Prostate gland (tissue), 2 donors: ENCODE data around the gene COX8C. TPM values are rescaled to one million over a fixed set of nuclear protein-coding genes. Genes with fewer than 3 reads are reported as not detected.

Experiments
- DNase-seq: peaks from one replicate; pipeline ENCODE4 v3.0.0-alpha.2; 2019; ENCODE audit warnings: low spot score
- H3K27ac ChIP-seq, 2 donors: fragments of 200-600 bp; sonication (generic); 2 replicates each; pipeline ENCODE4 v1.5.1; 2017 to 2019
- H3K27me3 ChIP-seq: fragments of 200-600 bp; sonication (generic); replicated peaks from 2 replicates; pipeline ENCODE4 v1.5.1; 2019; ENCODE audit not compliant: insufficient read depth
- H3K36me3 ChIP-seq, 2 donors: fragments of 200-600 bp; sonication (generic); 1 replicate in 1 of 2; 2 replicates in 1 of 2; pipeline versions ENCODE4 v1.5.1 to v1.8.1; 2017 to 2019
- H3K4me1 ChIP-seq: fragments of 200-600 bp; sonication (generic); replicated peaks from 2 replicates; pipeline ENCODE4 v1.5.1; 2019
- H3K4me3 ChIP-seq, 2 donors: fragments of 200-600 bp; sonication (generic); 2 replicates each; pipeline ENCODE4 v1.5.1; 2017 to 2019
- H3K9me3 ChIP-seq: fragments of 200-600 bp; sonication (generic); 2 replicates; pipeline ENCODE4 v1.5.1; 2017
- POLR2A ChIP-seq: fragments of 450-650 bp; IDR thresholded peaks from one replicate; pipeline ENCODE4 v1.6.1; 2016; ENCODE audit warnings: antibody characterized with exemption, mild to moderate bottlenecking
- POLR2AphosphoS5 ChIP-seq: sonication (generic); formaldehyde crosslinking; IDR thresholded peaks from one replicate; pipeline ENCODE4 v1.6.1; 2017; ENCODE audit warnings: antibody characterized with exemption
- WGBS: methylation state at CpG from one replicate; pipeline ENCODE4 v1.1.5; 2018; 5-methylcytosine and 5-hydroxymethylcytosine counted together
- intact Hi-C: fragments of 100-400 bp; cut with DNase I; formaldehyde crosslinking; loops from one replicate; pipeline ENCODE4 v1.14.2; 2022
- total RNA-seq, 2 donors: library from RNA; depleted of rRNA; stranded (reverse); fragments of >200 nt; gene quantifications; one replicate each; pipeline ENCODE4 v1.1.0, GENCODE V29; 2016
- TF ChIP-seq, protein P1 (sequence below), 4 experiments: fragments of 200-600 bp in 2 of 4; fragments of 450-650 bp in 2 of 4; sonication (generic) in 2 of 4; IDR thresholded peaks; 1 replicate in 3 of 4; 2 replicates in 1 of 4; pipeline ENCODE4 v1.5.1; 2016 to 2019; ENCODE audit warnings: antibody characterized with exemption in 4 of 4, mild to moderate bottlenecking in 2 of 4, moderate library complexity in 2 of 4

COX8C gene
- total RNA-seq, 2 donors from 2014 or later: 10.8 TPM; not detected in 1

DNA sequence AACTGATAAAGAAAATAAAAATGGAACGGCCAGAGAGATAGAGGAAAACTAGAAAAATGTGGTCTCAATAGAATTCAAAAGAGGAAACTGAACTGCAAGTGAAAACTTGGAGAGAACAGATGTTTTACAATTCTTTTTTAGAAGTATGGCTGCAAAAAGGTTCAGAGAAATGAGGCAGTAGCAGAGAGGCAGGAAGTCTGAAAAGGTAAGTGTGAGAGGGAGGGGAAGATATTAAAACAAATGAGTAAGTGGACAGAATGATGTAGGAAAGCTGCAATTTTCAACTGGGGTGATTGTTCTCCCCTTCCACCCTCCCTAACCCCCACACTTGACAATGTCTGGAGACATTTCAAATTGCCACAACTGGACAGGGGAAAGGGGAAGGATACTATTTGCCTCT, 27.0 kb upstream of the COX8C start:
- Histone ChIP-seq H3K9me3 (no peaks in the 10 kb centered on the region), H3K27me3 (no peaks in the 10 kb centered on the region), H3K4me1 (peaks cover 2% of the 10 kb centered on the region), H3K27ac (no peak overlapping the region), H3K4me3 (no peak overlapping the region), H3K36me3 (no peaks in the 10 kb centered on the region)
- no peak for DNase-seq
- WGBS: 80% methylated on average over 1 of the region's 1 CpG
- intact Hi-C loops: no loop called here
- no peak for TF ChIP-seq POLR2AphosphoS5
- TF ChIP-seq POLR2A: no peak
- TF ChIP-seq, protein P1, sequence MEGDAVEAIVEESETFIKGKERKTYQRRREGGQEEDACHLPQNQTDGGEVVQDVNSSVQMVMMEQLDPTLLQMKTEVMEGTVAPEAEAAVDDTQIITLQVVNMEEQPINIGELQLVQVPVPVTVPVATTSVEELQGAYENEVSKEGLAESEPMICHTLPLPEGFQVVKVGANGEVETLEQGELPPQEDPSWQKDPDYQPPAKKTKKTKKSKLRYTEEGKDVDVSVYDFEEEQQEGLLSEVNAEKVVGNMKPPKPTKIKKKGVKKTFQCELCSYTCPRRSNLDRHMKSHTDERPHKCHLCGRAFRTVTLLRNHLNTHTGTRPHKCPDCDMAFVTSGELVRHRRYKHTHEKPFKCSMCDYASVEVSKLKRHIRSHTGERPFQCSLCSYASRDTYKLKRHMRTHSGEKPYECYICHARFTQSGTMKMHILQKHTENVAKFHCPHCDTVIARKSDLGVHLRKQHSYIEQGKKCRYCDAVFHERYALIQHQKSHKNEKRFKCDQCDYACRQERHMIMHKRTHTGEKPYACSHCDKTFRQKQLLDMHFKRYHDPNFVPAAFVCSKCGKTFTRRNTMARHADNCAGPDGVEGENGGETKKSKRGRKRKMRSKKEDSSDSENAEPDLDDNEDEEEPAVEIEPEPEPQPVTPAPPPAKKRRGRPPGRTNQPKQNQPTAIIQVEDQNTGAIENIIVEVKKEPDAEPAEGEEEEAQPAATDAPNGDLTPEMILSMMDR (IDR thresholded peaks at IDR 0.05): no peak

DNA sequence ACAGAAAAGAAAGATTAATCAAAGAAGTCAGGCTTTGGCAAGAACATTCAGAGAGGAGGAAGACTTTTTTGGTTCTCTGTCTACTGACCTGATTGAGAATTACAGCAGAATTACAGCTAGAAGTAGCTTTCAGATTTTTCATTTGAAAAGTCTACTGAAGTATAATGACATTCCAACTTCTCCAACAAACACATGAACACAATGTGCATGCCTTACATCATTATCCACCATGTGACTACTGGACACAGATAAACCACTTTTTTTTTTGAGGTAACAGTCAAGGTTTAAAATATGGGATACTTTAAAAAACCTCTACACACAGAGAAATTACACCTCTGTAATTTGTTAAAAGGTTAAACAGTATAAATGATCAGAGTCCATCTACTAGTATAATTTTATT, 26.5 kb upstream of the COX8C start:
- intact Hi-C loops: no loop called here
- DNase-seq: no peak
- peaks cover 2% of the 10 kb centered on the region for H3K4me1 ChIP-seq
- no peaks in the 10 kb centered on the region for H3K36me3 ChIP-seq
- no peak overlapping the region for H3K4me3 ChIP-seq
- no peaks in the 10 kb centered on the region for H3K9me3 ChIP-seq
- no peaks in the 10 kb centered on the region for H3K27me3 ChIP-seq
- H3K27ac ChIP-seq: no peak overlapping the region
- TF ChIP-seq POLR2A (no peak), POLR2AphosphoS5 (no peak)
- TF ChIP-seq, protein P1 (IDR thresholded peaks at IDR 0.05): no peak

DNA sequence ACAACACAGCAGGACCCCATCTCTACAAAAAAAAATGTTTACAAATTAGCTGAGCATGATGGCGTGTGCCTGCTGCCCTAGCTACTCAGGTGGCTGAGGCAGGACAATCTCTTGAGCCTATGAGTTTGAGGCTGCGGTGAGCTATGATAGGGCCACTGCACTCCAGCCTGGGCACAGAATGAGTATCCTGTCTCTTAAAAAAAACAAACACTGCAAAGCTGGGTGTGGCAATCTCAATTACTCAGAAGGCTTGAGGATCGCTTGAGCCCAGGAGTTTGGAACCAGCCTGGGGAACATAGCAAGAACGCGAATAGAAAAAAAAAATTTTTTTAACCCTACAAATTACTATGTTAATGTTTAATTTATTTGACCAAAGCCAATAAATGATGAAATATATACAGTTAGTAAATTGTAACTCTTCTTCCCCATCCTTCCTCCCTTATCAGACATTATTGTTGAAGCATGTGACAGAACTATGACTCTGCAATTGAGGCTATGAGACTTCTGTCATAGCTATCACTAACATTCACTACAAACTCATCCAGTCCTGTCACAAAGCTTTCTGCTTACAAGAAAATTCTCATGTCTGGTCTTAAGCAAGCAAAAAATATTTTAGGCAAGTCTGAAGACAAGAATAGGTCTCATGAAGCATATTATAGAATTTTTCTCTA, 23.9 kb upstream of the COX8C start:
- Histone ChIP-seq H3K4me3 (no peak overlapping the region), H3K9me3 (no peaks in the 10 kb centered on the region), H3K36me3 (no peaks in the 10 kb centered on the region), H3K27ac (no peak overlapping the region), H3K27me3 (no peaks in the 10 kb centered on the region), H3K4me1 (peaks cover 2% of the 10 kb centered on the region)
- intact Hi-C loops: no loop called here
- no peak for TF ChIP-seq POLR2AphosphoS5
- no peak for TF ChIP-seq POLR2A
- TF ChIP-seq, protein P1 (IDR thresholded peaks at IDR 0.05): no peak
- 93% methylated on average over 5 of the region's 5 CpGs for WGBS
- no peak for DNase-seq

GRCh38 chr14:93323600-93324174, 23.3 kb upstream of the COX8C start:
- Histone ChIP-seq H3K4me3 (no peak overlapping the region), H3K27ac (no peak overlapping the region), H3K4me1 (peaks cover 2% of the 10 kb centered on the region), H3K36me3 (no peaks in the 10 kb centered on the region), H3K9me3 (no peaks in the 10 kb centered on the region), H3K27me3 (no peaks in the 10 kb centered on the region)
- DNase-seq: no peak
- TF ChIP-seq, protein P1 (IDR thresholded peaks at IDR 0.05): no peak
- TF ChIP-seq POLR2AphosphoS5 (no peak), POLR2A (no peak)
- intact Hi-C loops: no loop called here
- WGBS: 96% methylated on average over 4 of the region's 4 CpGs

GRCh38 chr14:93326196-93326595, 20.8 kb upstream of the COX8C start:
- Histone ChIP-seq H3K4me3 (no peak overlapping the region), H3K27me3 (no peaks in the 10 kb centered on the region), H3K9me3 (no peaks in the 10 kb centered on the region), H3K27ac (no peak overlapping the region), H3K4me1 (peaks cover under 1% of the 10 kb centered on the region), H3K36me3 (no peaks in the 10 kb centered on the region)
- TF ChIP-seq POLR2AphosphoS5 (no peak), POLR2A (no peak)
- WGBS: 100% methylated on average over 5 of the region's 5 CpGs
- intact Hi-C loops: no loop called here
- DNase-seq: no peak
